ENCODE measurements around the gene VAV2.

- TF ChIP-seq POLR2A (IDR thresholded peaks at IDR 0.05; ENCODE audit: low read depth, low read length) (no peak), SMC3 (IDR thresholded peaks at IDR 0.05; ENCODE audit: low read depth, low read length) (no peak), CTCF (conservative IDR thresholded peaks at IDR 0.05; ENCODE audit: low read depth, low read length) (no peak), RCOR1 (IDR thresholded peaks at IDR 0.05; ENCODE audit: insufficient replicate concordance, low read length) (no peak), BHLHE40 (IDR thresholded peaks at IDR 0.05; ENCODE audit: low read depth, low read length) (no peak), RFX5 (IDR thresholded peaks at IDR 0.05; ENCODE audit: low read depth, low read length) (no peak), USF2 (IDR thresholded peaks at IDR 0.05; ENCODE audit: low read depth, low read length) (no peak), MXI1 (IDR thresholded peaks at IDR 0.05; ENCODE audit: borderline replicate concordance, low read depth, low read length) (no peak), RAD21 (IDR thresholded peaks at IDR 0.05; ENCODE audit: low read length) (no peak), CEBPB (IDR thresholded peaks at IDR 0.05; ENCODE audit: low read depth, low read length) (no peak), MAZ (IDR thresholded peaks at IDR 0.05; ENCODE audit: borderline replicate concordance, low read depth, low read length) (no peak), MAFK (IDR thresholded peaks at IDR 0.05; ENCODE audit: low read depth, low read length) (no peak), ELK1 (IDR thresholded peaks at IDR 0.05; ENCODE audit: borderline replicate concordance, low read depth, low read length) (no peak)
These were observed 38.5 kb downstream of the VAV2 start for GRCh38 chr9:133953621-133953975.
